Caco-2 (cell line): ENCODE results near the gene CEBPG. TPM values are rescaled to one million over a fixed set of nuclear protein-coding genes. Genes with fewer than 3 reads are reported as not detected.

Experiments
- BruUV-seq: library from RNA; stranded (reverse); fragments of 400-500 nt; replicated peaks from 2 replicates; lab custom pipeline; 2021; lab: Mats Ljungman, UMichigan
- CTCF ChIA-PET: fragments of 300-600 bp; sonication (Branson Sonifier 250); formaldehyde crosslinking; loops from one replicate; lab custom pipeline; 2022; ENCODE audit warnings: antibody characterized with exemption; lab: Charles Lee
- POLR2A ChIA-PET: fragments of 300-600 bp; sonication (Branson Sonifier 250); formaldehyde crosslinking; loops from one replicate; lab custom pipeline; 2022; ENCODE audit warnings: antibody characterized with exemption; lab: Charles Lee
- DNase-seq, 2 experiments: peaks; one replicate each; pipeline versions ENCODE4 v3.0.0 to v3.0.0-alpha.2; 2020 to 2022
- H3K27me3 ChIP-seq: replicated peaks from 2 replicates; pipeline ENCODE4 v1.6.0; 2011; ENCODE audit warnings: low read length; ENCODE audit not compliant: control insufficient read depth, insufficient read depth
- H3K36me3 ChIP-seq: 2 replicates; pipeline ENCODE4 v1.5.1; 2011; ENCODE audit warnings: low read length; ENCODE audit not compliant: control insufficient read depth, insufficient read depth
- H3K4me1 ChIP-seq: fragments of 250-450 bp; sonication (Bioruptor Pico); 2 replicates; pipeline ENCODE4 v1.5.1; 2020; ENCODE audit warnings: mild to moderate bottlenecking
- H3K4me3 ChIP-seq: 2 replicates; pipeline ENCODE4 v1.5.1; 2011; ENCODE audit warnings: low read depth, mild to moderate bottlenecking, control low read depth, low read length
- H3K9me3 ChIP-seq: fragments of 250-450 bp; sonication (Bioruptor Pico); 2 replicates; pipeline ENCODE4 v1.5.1; 2020; ENCODE audit warnings: mild to moderate bottlenecking, moderate library complexity
- H3K27ac Mint-ChIP-seq: one replicate; pipeline ENCODE4 v1.8.0; 2022; ENCODE audit warnings: mixed read lengths; ENCODE audit not compliant: unreplicated experiment
- H3K27me3 Mint-ChIP-seq: one replicate; pipeline ENCODE4 v1.8.0; 2022; ENCODE audit warnings: mixed read lengths; ENCODE audit not compliant: insufficient read depth, unreplicated experiment
- H3K36me3 Mint-ChIP-seq: one replicate; pipeline ENCODE4 v1.8.0; 2022; ENCODE audit warnings: mild to moderate bottlenecking, mixed read lengths; ENCODE audit not compliant: insufficient read depth, unreplicated experiment
- H3K4me1 Mint-ChIP-seq: one replicate; pipeline ENCODE4 v1.8.0; 2022; ENCODE audit warnings: low read depth, mixed read lengths; ENCODE audit not compliant: unreplicated experiment
- H3K4me3 Mint-ChIP-seq: one replicate; pipeline ENCODE4 v1.8.0; 2022; ENCODE audit warnings: mild to moderate bottlenecking, moderate library complexity, mixed read lengths; ENCODE audit not compliant: unreplicated experiment
- H3K9me3 Mint-ChIP-seq: one replicate; pipeline ENCODE4 v1.8.0; 2022; ENCODE audit warnings: mixed read lengths; ENCODE audit not compliant: unreplicated experiment
- intact Hi-C: fragments of 100-400 bp; cut with micrococcal nuclease; formaldehyde crosslinking; loops from one replicate; pipeline ENCODE4 v1.10.0; 2022; ENCODE audit not compliant: unreplicated experiment
- total RNA-seq: library from RNA; stranded (reverse); gene quantifications from 2 replicates; pipeline ENCODE4 v1.2.3, GENCODE V29; 2022
- TF ChIP-seq, protein P1 (sequence below), 2 experiments: fragments of 200-600 bp in 1 of 2; IDR thresholded peaks; 1 replicate in 1 of 2; 2 replicates in 1 of 2; pipeline versions ENCODE4 v1.5.1 to v1.8.0; 2011 to 2022; ENCODE audit warnings: antibody characterized with exemption in 1 of 2, control low read depth in 1 of 2, inconsistent platforms in 1 of 2, low read depth in 1 of 2, low read length in 1 of 2, mild to moderate bottlenecking in 1 of 2, moderate library complexity in 1 of 2; ENCODE audit not compliant: insufficient read depth in 1 of 2, severe bottlenecking in 1 of 2, unreplicated experiment in 1 of 2

CEBPG gene
- total RNA-seq, 1 experiment from 2014 or later = 79.4 TPM

DNA sequence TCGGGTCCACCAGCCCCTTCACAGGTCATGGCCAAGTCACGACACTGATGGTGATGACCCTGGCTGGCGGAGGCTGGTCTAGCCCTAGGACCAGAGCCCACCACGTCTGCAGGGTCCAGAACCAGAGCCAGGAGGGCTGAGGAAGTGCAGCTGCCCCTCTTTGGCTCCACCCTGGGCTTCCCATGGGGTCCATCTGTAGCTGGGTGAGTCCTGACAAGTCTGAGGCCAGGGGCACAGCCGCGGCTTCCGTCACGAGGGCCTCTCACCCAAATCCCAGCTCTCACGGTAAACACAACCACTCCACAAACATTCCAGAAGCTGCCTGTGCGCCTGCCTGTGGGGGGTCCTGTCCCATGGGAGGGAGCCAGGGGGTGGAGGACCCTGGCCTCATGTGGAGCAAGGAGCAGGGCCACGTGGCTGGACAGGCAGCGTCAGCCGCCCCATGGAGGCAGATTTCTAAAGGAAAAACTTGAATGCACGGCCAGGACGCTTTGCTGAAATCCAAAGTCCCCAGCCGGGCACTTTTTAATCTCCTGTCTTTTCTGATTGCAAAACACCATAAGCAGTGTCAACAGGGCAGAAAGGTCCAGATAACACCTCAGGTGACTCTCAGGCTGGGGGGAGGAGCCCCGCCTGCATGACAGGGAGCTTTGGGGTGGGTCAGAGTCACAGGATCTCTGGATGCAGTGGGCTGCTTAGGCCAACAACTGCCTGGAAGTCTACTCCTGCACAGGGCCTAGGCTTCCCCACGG, 29.9 kb downstream of the CEBPG start:
- Mint-ChIP-seq H3K4me3 (peak overlapping the region; percentile 28), H3K9me3 (no peaks in the 10 kb centered on the region), H3K27me3 (no peaks in the 10 kb centered on the region), H3K4me1 (peaks cover 41% of the 10 kb centered on the region), H3K36me3 (peaks cover 32% of the 10 kb centered on the region), H3K27ac (peak overlapping the region; percentile 84)
- CTCF ChIA-PET = interaction anchor here (0.8 to 4.5 kb wide), 13 partner anchors 13 to 375 kb away, joined by 3 to 33 read pairs (median 4); partner anchors contain the start of genes CEBPA and CEBPG
- TF ChIP-seq, protein P1, sequence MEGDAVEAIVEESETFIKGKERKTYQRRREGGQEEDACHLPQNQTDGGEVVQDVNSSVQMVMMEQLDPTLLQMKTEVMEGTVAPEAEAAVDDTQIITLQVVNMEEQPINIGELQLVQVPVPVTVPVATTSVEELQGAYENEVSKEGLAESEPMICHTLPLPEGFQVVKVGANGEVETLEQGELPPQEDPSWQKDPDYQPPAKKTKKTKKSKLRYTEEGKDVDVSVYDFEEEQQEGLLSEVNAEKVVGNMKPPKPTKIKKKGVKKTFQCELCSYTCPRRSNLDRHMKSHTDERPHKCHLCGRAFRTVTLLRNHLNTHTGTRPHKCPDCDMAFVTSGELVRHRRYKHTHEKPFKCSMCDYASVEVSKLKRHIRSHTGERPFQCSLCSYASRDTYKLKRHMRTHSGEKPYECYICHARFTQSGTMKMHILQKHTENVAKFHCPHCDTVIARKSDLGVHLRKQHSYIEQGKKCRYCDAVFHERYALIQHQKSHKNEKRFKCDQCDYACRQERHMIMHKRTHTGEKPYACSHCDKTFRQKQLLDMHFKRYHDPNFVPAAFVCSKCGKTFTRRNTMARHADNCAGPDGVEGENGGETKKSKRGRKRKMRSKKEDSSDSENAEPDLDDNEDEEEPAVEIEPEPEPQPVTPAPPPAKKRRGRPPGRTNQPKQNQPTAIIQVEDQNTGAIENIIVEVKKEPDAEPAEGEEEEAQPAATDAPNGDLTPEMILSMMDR (IDR thresholded peaks at IDR 0.05; ENCODE audit: insufficient read depth in 1 of 2, low read depth in 1 of 2, low read length in 1 of 2, severe bottlenecking in 1 of 2, unreplicated experiment in 1 of 2) = no peak
- intact Hi-C loops = loop anchor here (1.0 to 5.0 kb wide), 8 partner anchors 30 to 261 kb away; partner anchors contain the start of genes CEBPA and CEBPG
- H3K36me3 ChIP-seq = peaks cover 3% of the 10 kb centered on the region; the same call in 1 of the 2 replicates
- no TSS peak for BruUV-seq
- peak; percentile 95 to 96 for DNase-seq
- no peaks in the 10 kb centered on the region for H3K27me3 ChIP-seq
- H3K4me3 ChIP-seq = no peak overlapping the region
- H3K9me3 ChIP-seq = no peaks in the 10 kb centered on the region
- POLR2A ChIA-PET = interaction anchor here (0.6 to 2.4 kb wide), 11 partner anchors 22 to 227 kb away, joined by 3 to 21 read pairs (median 4); partner anchors contain the start of genes CEBPA and CEBPG
- peaks cover 50% of the 10 kb centered on the region for H3K4me1 ChIP-seq

DNA sequence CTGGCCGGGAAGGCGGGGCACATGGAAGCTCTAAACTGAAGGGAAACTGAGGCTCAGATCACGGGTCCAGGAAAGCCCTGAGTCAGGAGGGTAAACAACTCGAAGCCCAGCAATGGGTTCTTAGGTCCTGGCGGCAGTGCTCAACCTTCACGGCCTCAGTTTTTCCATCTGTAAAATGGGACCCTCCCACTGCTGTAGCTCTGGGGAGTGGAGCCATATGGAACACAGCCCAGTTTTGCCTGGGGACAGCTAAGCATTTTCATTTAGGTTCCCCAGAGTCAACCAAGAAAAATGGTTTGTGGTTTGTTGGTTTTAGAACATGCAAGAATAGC, 30.4 kb downstream of the CEBPG start:
- Mint-ChIP-seq H3K27me3 (no peaks in the 10 kb centered on the region), H3K4me3 (peak overlapping the region; percentile 28), H3K36me3 (peaks cover 31% of the 10 kb centered on the region), H3K9me3 (no peaks in the 10 kb centered on the region), H3K4me1 (peaks cover 41% of the 10 kb centered on the region), H3K27ac (peak overlapping the region; percentile 84)
- BruUV-seq = TSS peak; percentile 83
- H3K9me3 ChIP-seq = no peaks in the 10 kb centered on the region
- CTCF ChIA-PET = interaction anchor here (0.8 to 4.5 kb wide), 12 partner anchors 12 to 374 kb away, joined by 3 to 33 read pairs (median 4); partner anchors contain the start of genes CEBPA and CEBPG
- POLR2A ChIA-PET = interaction anchor here (0.6 to 2.4 kb wide), 10 partner anchors 22 to 227 kb away, joined by 3 to 21 read pairs (median 4); partner anchors contain the start of genes CEBPA and CEBPG
- H3K27me3 ChIP-seq = no peaks in the 10 kb centered on the region
- peaks cover 3% of the 10 kb centered on the region; the same call in 1 of the 2 replicates for H3K36me3 ChIP-seq
- no peak overlapping the region for H3K4me3 ChIP-seq
- intact Hi-C loops = loop anchor here (1.0 to 5.0 kb wide), 8 partner anchors 31 to 262 kb away; partner anchors contain the start of genes CEBPA and CEBPG
- H3K4me1 ChIP-seq = peaks cover 50% of the 10 kb centered on the region
- TF ChIP-seq, protein P1 (IDR thresholded peaks at IDR 0.05; ENCODE audit: insufficient read depth in 1 of 2, low read depth in 1 of 2, low read length in 1 of 2, severe bottlenecking in 1 of 2, unreplicated experiment in 1 of 2) = no peak
- no peak for DNase-seq

DNA sequence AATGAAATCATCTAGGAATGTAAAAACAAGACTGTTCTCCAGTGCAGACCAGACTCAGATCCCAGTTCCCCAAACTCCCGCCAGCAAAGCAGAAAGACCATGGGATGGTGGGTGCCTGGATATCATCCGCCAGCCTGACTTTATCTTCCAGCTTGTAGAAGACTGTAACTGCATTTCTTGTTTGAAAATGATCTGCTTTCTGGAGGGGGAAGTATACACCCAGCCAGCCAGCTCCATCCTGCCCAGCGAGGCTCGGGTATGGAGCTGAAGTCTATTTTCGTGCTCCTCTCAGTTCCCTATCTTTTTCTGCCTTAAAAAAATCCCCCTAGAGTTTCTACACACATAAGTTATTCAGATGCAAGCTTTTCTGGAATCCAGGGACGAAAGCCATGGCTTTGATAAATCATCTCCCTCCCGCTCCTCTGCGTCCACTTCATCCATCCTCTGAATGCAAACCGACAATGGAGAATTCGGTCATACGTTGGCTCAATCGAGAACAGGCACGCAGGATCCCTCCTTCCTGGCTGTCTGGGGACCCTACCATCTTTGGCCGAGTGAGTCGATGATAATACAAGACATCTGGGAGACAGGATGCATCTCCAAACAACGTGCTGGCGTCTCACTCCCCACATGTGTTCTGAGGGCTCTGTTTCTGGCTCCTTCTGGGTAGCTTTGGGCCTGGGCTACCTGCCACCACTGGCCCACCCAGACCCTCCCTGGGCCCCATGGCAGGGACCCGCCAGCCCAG, 31.2 kb downstream of the CEBPG start:
- Histone ChIP-seq H3K9me3 (no peaks in the 10 kb centered on the region), H3K27me3 (no peaks in the 10 kb centered on the region), H3K36me3 (peaks cover 3% of the 10 kb centered on the region; the same call in 1 of the 2 replicates), H3K4me3 (no peak overlapping the region), H3K4me1 (peaks cover 50% of the 10 kb centered on the region)
- TF ChIP-seq, protein P1 (IDR thresholded peaks at IDR 0.05; ENCODE audit: insufficient read depth in 1 of 2, low read depth in 1 of 2, low read length in 1 of 2, severe bottlenecking in 1 of 2, unreplicated experiment in 1 of 2) = no peak
- peak overlapping the region; percentile 84 for H3K27ac Mint-ChIP-seq
- ChIA-PET POLR2A (interaction anchor here (1.2 kb wide), 1 partner anchor 102 kb away, joined by 6 read pairs; no protein-coding TSS in a partner anchor), CTCF (interaction anchor here (0.8 to 4.5 kb wide), 5 partner anchors 12 to 169 kb away, joined by 3 to 33 read pairs (median 10); no protein-coding TSS in a partner anchor)
- no peaks in the 10 kb centered on the region for H3K27me3 Mint-ChIP-seq
- BruUV-seq = no TSS peak
- DNase-seq = peak in 1 of 2 experiments; percentile 33
- no peak overlapping the region for H3K4me3 Mint-ChIP-seq
- no peaks in the 10 kb centered on the region for H3K9me3 Mint-ChIP-seq
- H3K4me1 Mint-ChIP-seq = peaks cover 37% of the 10 kb centered on the region
- H3K36me3 Mint-ChIP-seq = peaks cover 26% of the 10 kb centered on the region
- intact Hi-C loops = loop anchor here (5.0 kb wide), 2 partner anchors 262 to 277 kb away; no protein-coding TSS in a partner anchor
